ENCODE measurements around the gene SFI1.

- TF ChIP-seq PRDM10 (tag by site-specific recombination; IDR thresholded peaks at IDR 0.05) = no peak
- TF ChIP-seq KLF7 (tag by site-specific recombination; IDR thresholded peaks at IDR 0.05; ENCODE audit: borderline replicate concordance) = no peak
- TF ChIP-seq CTCF (tag by site-specific recombination; IDR thresholded peaks at IDR 0.05) = no peak
- no peak for TF ChIP-seq ZSCAN18 (tag by site-specific recombination; IDR thresholded peaks at IDR 0.05)
- no peak for TF ChIP-seq ZBTB1 (tag by site-specific recombination; IDR thresholded peaks at IDR 0.05)
- no peak for TF ChIP-seq ZNF138 (tag by site-specific recombination; IDR thresholded peaks at IDR 0.05; ENCODE audit: borderline replicate concordance)
- no peak for TF ChIP-seq REST (tag by site-specific recombination; IDR thresholded peaks at IDR 0.05)
- TF ChIP-seq PRDM1 (tag by site-specific recombination; IDR thresholded peaks at IDR 0.05) = no peak
- no peak for TF ChIP-seq ZNF76 (tag by site-specific recombination; IDR thresholded peaks at IDR 0.05; ENCODE audit: borderline replicate concordance, low read depth)
- no peak for TF ChIP-seq KLF9 (tag by site-specific recombination; IDR thresholded peaks at IDR 0.05; ENCODE audit: low read depth)
- no peak for TF ChIP-seq ZNF449 (tag by site-specific recombination; IDR thresholded peaks at IDR 0.05)
- no peak for TF ChIP-seq MYNN (tag by site-specific recombination; IDR thresholded peaks at IDR 0.05; ENCODE audit: borderline replicate concordance)
- TF ChIP-seq ZNF513 (tag by site-specific recombination; IDR thresholded peaks at IDR 0.05) = no peak
Observed at GRCh38 chr22:31567196-31567595, 70.9 kb downstream of the SFI1 start.
